MV-4-11 (cell line): ENCODE results near the gene MAP2K5.
"Not testable (repeated sequence)": the region's sequence is repeated elsewhere in the genome, so short reads cannot be mapped to it uniquely, and the experiment has no call there.

Experiments
- DNase-seq: peaks from one replicate; lab custom pipeline; 2025; lab: John Stamatoyannopoulos, UW

MAP2K5 gene

GRCh38 chr15:67601073-67601472 lies 58.6 kb downstream of the MAP2K5 start:
- DNase-seq: no peak

- DNase-seq: no peak
These were observed 60.6 kb downstream of the MAP2K5 start for GRCh38 chr15:67603063-67603462.

- no peak for DNase-seq
These were observed 63.4 kb downstream of the MAP2K5 start for GRCh38 chr15:67605871-67606270.

- peak; percentile 11 for DNase-seq
These were observed 64.2 kb downstream of the MAP2K5 start for GRCh38 chr15:67606742-67607141.

GRCh38 chr15:67607329-67607728 lies 64.8 kb downstream of the MAP2K5 start:
- DNase-seq: no peak

GRCh38 chr15:67607959-67608637 lies 65.6 kb downstream of the MAP2K5 start:
- DNase-seq: no peak

- DNase-seq: no peak
These were observed 66.1 kb downstream of the MAP2K5 start for GRCh38 chr15:67608638-67608959.

GRCh38 chr15:67611370-67612369 lies 69.2 kb downstream of the MAP2K5 start:
- DNase-seq: no peak

- DNase-seq: no peak
These were observed 70.7 kb downstream of the MAP2K5 start for GRCh38 chr15:67613211-67613610.

GRCh38 chr15:67613708-67614107 lies 71.2 kb downstream of the MAP2K5 start:
- no peak for DNase-seq

- not testable (repeated sequence) for DNase-seq
These were observed 72.6 kb downstream of the MAP2K5 start for GRCh38 chr15:67615131-67615534.

GRCh38 chr15:67618297-67618696 lies 75.8 kb downstream of the MAP2K5 start:
- DNase-seq: no peak

GRCh38 chr15:67622110-67622509 lies 79.6 kb downstream of the MAP2K5 start:
- DNase-seq: no peak

GRCh38 chr15:67632261-67632660 lies 89.8 kb downstream of the MAP2K5 start:
- no peak for DNase-seq

- DNase-seq: not testable (repeated sequence)
These were observed 93.4 kb downstream of the MAP2K5 start for GRCh38 chr15:67635950-67636349.

GRCh38 chr15:67639591-67639990 lies 97.1 kb downstream of the MAP2K5 start:
- DNase-seq: no peak

GRCh38 chr15:67641453-67641852 lies 99.0 kb downstream of the MAP2K5 start:
- no peak for DNase-seq

- no peak for DNase-seq
These were observed 104.3 kb downstream of the MAP2K5 start for GRCh38 chr15:67646847-67647246.

- DNase-seq: no peak
These were observed 110.1 kb downstream of the MAP2K5 start for GRCh38 chr15:67652586-67652985.

GRCh38 chr15:67660446-67660845 lies 117.9 kb downstream of the MAP2K5 start:
- DNase-seq: no peak

GRCh38 chr15:67660874-67661606 lies 118.5 kb downstream of the MAP2K5 start:
- no peak for DNase-seq

- DNase-seq: no peak
These were observed 128.3 kb downstream of the MAP2K5 start for GRCh38 chr15:67670647-67671305.
